Parathyroid adenoma (tissue), 2 donors: ENCODE measurements around the gene PTPRD.

Experiments
- H2AFZ ChIP-seq: fragments of 300-600 bp; sonication (generic); one replicate; pipeline ENCODE4 v1.7.0; 2017; ENCODE audit warnings: antibody characterized with exemption, mild to moderate bottlenecking
- H3K27ac ChIP-seq: fragments of 300-600 bp; sonication (generic); one replicate; pipeline ENCODE4 v1.7.0; 2017
- H3K27me3 ChIP-seq: fragments of 300-600 bp; sonication (generic); one replicate; pipeline ENCODE4 v1.7.0; 2017; ENCODE audit warnings: low read length; ENCODE audit not compliant: control insufficient read depth, insufficient read depth
- H3K36me3 ChIP-seq: fragments of 300-600 bp; sonication (generic); one replicate; pipeline ENCODE4 v1.7.0; 2017; ENCODE audit warnings: low read length; ENCODE audit not compliant: control insufficient read depth, insufficient read depth
- H3K4me1 ChIP-seq: fragments of 300-600 bp; sonication (generic); one replicate; pipeline ENCODE4 v1.7.0; 2017; ENCODE audit warnings: control low read depth
- H3K4me2 ChIP-seq: fragments of 300-600 bp; sonication (generic); one replicate; pipeline ENCODE4 v1.7.0; 2017; ENCODE audit warnings: low read length
- H3K4me3 ChIP-seq: fragments of 300-600 bp; sonication (generic); one replicate; pipeline ENCODE4 v1.7.0; 2017; ENCODE audit warnings: low read depth, low read length
- H3K79me2 ChIP-seq: fragments of 300-600 bp; sonication (generic); one replicate; pipeline ENCODE4 v1.7.0; 2017; ENCODE audit warnings: control low read depth
- H3K9ac ChIP-seq: fragments of 300-600 bp; sonication (generic); one replicate; pipeline ENCODE4 v1.7.0; 2017; ENCODE audit warnings: mild to moderate bottlenecking
- H3K9me3 ChIP-seq: fragments of 300-600 bp; sonication (generic); one replicate; pipeline ENCODE4 v1.7.0; 2017; ENCODE audit warnings: low read length; ENCODE audit not compliant: control insufficient read depth
- TF ChIP-seq, protein P1 (sequence below): fragments of 300-600 bp; sonication (generic); IDR thresholded peaks from one replicate; pipeline ENCODE4 v1.7.0; 2017; ENCODE audit warnings: antibody characterized with exemption, mild to moderate bottlenecking
- donor health status: primary hyperparathyroidism.

Gene PTPRD

DNA sequence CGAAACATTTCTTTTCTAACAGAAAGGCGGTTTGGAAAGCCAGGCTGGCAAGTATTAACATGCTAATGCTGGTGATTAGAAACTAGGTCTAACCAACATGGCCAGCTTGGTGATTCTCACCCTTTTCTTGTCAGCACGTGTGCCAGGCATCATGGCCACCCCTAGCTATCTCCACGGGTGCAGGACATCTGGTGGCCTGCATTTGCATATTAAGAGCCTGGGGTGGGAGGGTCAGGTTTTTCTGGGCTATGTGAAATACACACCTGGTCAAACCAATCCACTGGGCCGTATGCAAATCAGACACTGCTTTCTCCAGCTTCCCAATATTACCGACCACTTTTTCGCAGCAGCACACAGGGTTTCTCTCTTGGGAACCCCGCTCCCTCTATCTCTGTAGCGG lies 612.1 kb downstream of the PTPRD start:
- Histone ChIP-seq H2AFZ (no peak overlapping the region), H3K27ac (no peak overlapping the region), H3K9me3 (no peaks in the 10 kb centered on the region), H3K79me2 (no peaks in the 10 kb centered on the region), H3K27me3 (no peaks in the 10 kb centered on the region), H3K4me2 (no peak overlapping the region), H3K9ac (no peak overlapping the region), H3K4me3 (no peak overlapping the region), H3K36me3 (no peaks in the 10 kb centered on the region), H3K4me1 (no peaks in the 10 kb centered on the region)
- TF ChIP-seq, protein P1, sequence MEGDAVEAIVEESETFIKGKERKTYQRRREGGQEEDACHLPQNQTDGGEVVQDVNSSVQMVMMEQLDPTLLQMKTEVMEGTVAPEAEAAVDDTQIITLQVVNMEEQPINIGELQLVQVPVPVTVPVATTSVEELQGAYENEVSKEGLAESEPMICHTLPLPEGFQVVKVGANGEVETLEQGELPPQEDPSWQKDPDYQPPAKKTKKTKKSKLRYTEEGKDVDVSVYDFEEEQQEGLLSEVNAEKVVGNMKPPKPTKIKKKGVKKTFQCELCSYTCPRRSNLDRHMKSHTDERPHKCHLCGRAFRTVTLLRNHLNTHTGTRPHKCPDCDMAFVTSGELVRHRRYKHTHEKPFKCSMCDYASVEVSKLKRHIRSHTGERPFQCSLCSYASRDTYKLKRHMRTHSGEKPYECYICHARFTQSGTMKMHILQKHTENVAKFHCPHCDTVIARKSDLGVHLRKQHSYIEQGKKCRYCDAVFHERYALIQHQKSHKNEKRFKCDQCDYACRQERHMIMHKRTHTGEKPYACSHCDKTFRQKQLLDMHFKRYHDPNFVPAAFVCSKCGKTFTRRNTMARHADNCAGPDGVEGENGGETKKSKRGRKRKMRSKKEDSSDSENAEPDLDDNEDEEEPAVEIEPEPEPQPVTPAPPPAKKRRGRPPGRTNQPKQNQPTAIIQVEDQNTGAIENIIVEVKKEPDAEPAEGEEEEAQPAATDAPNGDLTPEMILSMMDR, result no peak

GRCh38 chr9:9998491-9999287 lies 614.1 kb downstream of the PTPRD start:
- H3K27me3 ChIP-seq, result no peaks in the 10 kb centered on the region
- no peaks in the 10 kb centered on the region for H3K79me2 ChIP-seq
- no peaks in the 10 kb centered on the region for H3K36me3 ChIP-seq
- TF ChIP-seq, protein P1, result no peak
- H2AFZ ChIP-seq, result no peak overlapping the region
- H3K4me3 ChIP-seq, result no peak overlapping the region
- no peak overlapping the region for H3K27ac ChIP-seq
- H3K9ac ChIP-seq, result no peak overlapping the region
- H3K4me1 ChIP-seq, result no peaks in the 10 kb centered on the region
- H3K9me3 ChIP-seq, result no peaks in the 10 kb centered on the region
- H3K4me2 ChIP-seq, result no peak overlapping the region

- H2AFZ ChIP-seq, result no peak overlapping the region
- H3K36me3 ChIP-seq, result no peaks in the 10 kb centered on the region
- no peak overlapping the region for H3K4me3 ChIP-seq
- H3K4me1 ChIP-seq, result no peaks in the 10 kb centered on the region
- H3K79me2 ChIP-seq, result no peaks in the 10 kb centered on the region
- no peaks in the 10 kb centered on the region for H3K9me3 ChIP-seq
- H3K9ac ChIP-seq, result no peak overlapping the region
- H3K4me2 ChIP-seq, result no peak overlapping the region
- no peak overlapping the region for H3K27ac ChIP-seq
- H3K27me3 ChIP-seq, result no peaks in the 10 kb centered on the region
- TF ChIP-seq, protein P1, result no peak
Measured at GRCh38 chr9:9997585-9997984, 615.2 kb downstream of the PTPRD start.

GRCh38 chr9:9996259-9996658 lies 616.5 kb downstream of the PTPRD start:
- no peak overlapping the region for H3K4me3 ChIP-seq
- H3K27ac ChIP-seq, result no peak overlapping the region
- TF ChIP-seq, protein P1, result no peak
- no peak overlapping the region for H2AFZ ChIP-seq
- H3K36me3 ChIP-seq, result no peaks in the 10 kb centered on the region
- no peak overlapping the region for H3K9ac ChIP-seq
- no peaks in the 10 kb centered on the region for H3K79me2 ChIP-seq
- no peak overlapping the region for H3K4me2 ChIP-seq
- no peaks in the 10 kb centered on the region for H3K9me3 ChIP-seq
- H3K4me1 ChIP-seq, result no peaks in the 10 kb centered on the region
- no peaks in the 10 kb centered on the region for H3K27me3 ChIP-seq

- H2AFZ ChIP-seq, result no peak overlapping the region
- no peak overlapping the region for H3K4me2 ChIP-seq
- H3K27ac ChIP-seq, result no peak overlapping the region
- H3K27me3 ChIP-seq, result no peaks in the 10 kb centered on the region
- H3K4me1 ChIP-seq, result no peaks in the 10 kb centered on the region
- no peaks in the 10 kb centered on the region for H3K36me3 ChIP-seq
- H3K4me3 ChIP-seq, result no peak overlapping the region
- TF ChIP-seq, protein P1, result no peak
- no peaks in the 10 kb centered on the region for H3K79me2 ChIP-seq
- H3K9ac ChIP-seq, result no peak overlapping the region
- H3K9me3 ChIP-seq, result no peaks in the 10 kb centered on the region
Measured at GRCh38 chr9:9992936-9993335, 619.9 kb downstream of the PTPRD start.
